Measurements from ENCODE around the gene SORBS2.

The SORBS2 gene

GRCh38 chr4:185822791-185823190 lies 10.8 kb upstream of the SORBS2 start:
- Mint-ChIP-seq H3K9me3 (no peaks in the 10 kb centered on the region), H3K27ac (no peak overlapping the region), H3K27me3 (peaks cover 25% of the 10 kb centered on the region), H3K4me1 (no peaks in the 10 kb centered on the region), H3K4me3 (no peak overlapping the region), H3K36me3 (no peaks in the 10 kb centered on the region)
- no peak for ATAC-seq

- Mint-ChIP-seq H3K27me3 (peaks cover 34% of the 10 kb centered on the region), H3K27ac (no peak overlapping the region), H3K4me3 (no peak overlapping the region), H3K4me1 (no peaks in the 10 kb centered on the region), H3K36me3 (no peaks in the 10 kb centered on the region), H3K9me3 (no peaks in the 10 kb centered on the region)
- no peak for ATAC-seq
These were observed 9.0 kb upstream of the SORBS2 start for GRCh38 chr4:185821029-185821419.

- Mint-ChIP-seq H3K27ac (no peak overlapping the region), H3K4me3 (no peak overlapping the region), H3K36me3 (no peaks in the 10 kb centered on the region), H3K27me3 (peaks cover 34% of the 10 kb centered on the region), H3K9me3 (no peaks in the 10 kb centered on the region), H3K4me1 (no peaks in the 10 kb centered on the region)
- ATAC-seq: no peak
These were observed 8.4 kb upstream of the SORBS2 start for GRCh38 chr4:185820146-185821028.

GRCh38 chr4:185819144-185819543 lies 7.2 kb upstream of the SORBS2 start:
- Mint-ChIP-seq H3K27ac (no peak overlapping the region), H3K36me3 (no peaks in the 10 kb centered on the region), H3K27me3 (peaks cover 43% of the 10 kb centered on the region), H3K4me1 (no peaks in the 10 kb centered on the region), H3K9me3 (no peaks in the 10 kb centered on the region), H3K4me3 (no peak overlapping the region)
- ATAC-seq: no peak

GRCh38 chr4:185817403-185817818 lies 5.4 kb upstream of the SORBS2 start:
- Mint-ChIP-seq H3K36me3 (no peaks in the 10 kb centered on the region), H3K27ac (no peak overlapping the region), H3K27me3 (peaks cover 46% of the 10 kb centered on the region), H3K4me1 (peaks cover under 1% of the 10 kb centered on the region), H3K4me3 (no peak overlapping the region), H3K9me3 (no peaks in the 10 kb centered on the region)
- no peak for ATAC-seq

GRCh38 chr4:185813133-185813532 lies 1.1 kb upstream of the SORBS2 start:
- Mint-ChIP-seq H3K27me3 (peaks cover 32% of the 10 kb centered on the region), H3K4me3 (no peak overlapping the region), H3K9me3 (no peaks in the 10 kb centered on the region), H3K27ac (no peak overlapping the region), H3K36me3 (no peaks in the 10 kb centered on the region), H3K4me1 (peaks cover 17% of the 10 kb centered on the region)
- ATAC-seq: no peak

GRCh38 chr4:185810746-185811508 lies 1.1 kb downstream of the SORBS2 start:
- no peak for ATAC-seq
- no peaks in the 10 kb centered on the region for H3K9me3 Mint-ChIP-seq
- peak overlapping the region; percentile 56 for H3K27ac Mint-ChIP-seq
- no peaks in the 10 kb centered on the region for H3K36me3 Mint-ChIP-seq
- peaks cover 23% of the 10 kb centered on the region for H3K27me3 Mint-ChIP-seq
- H3K4me3 Mint-ChIP-seq: peak overlapping the region; percentile 39
- peaks cover 17% of the 10 kb centered on the region for H3K4me1 Mint-ChIP-seq

GRCh38 chr4:185809533-185810071 lies 2.4 kb downstream of the SORBS2 start:
- Mint-ChIP-seq H3K27me3 (peaks cover 18% of the 10 kb centered on the region), H3K36me3 (no peaks in the 10 kb centered on the region), H3K4me3 (no peak overlapping the region), H3K4me1 (peaks cover 17% of the 10 kb centered on the region), H3K9me3 (no peaks in the 10 kb centered on the region), H3K27ac (no peak overlapping the region)
- ATAC-seq: no peak

- Mint-ChIP-seq H3K9me3 (no peaks in the 10 kb centered on the region), H3K27ac (no peak overlapping the region), H3K36me3 (no peaks in the 10 kb centered on the region), H3K4me3 (no peak overlapping the region), H3K4me1 (peaks cover 17% of the 10 kb centered on the region), H3K27me3 (peaks cover 13% of the 10 kb centered on the region)
- ATAC-seq: no peak
These were observed 2.9 kb downstream of the SORBS2 start for GRCh38 chr4:185809121-185809520.

GRCh38 chr4:185805979-185806378 lies 6.0 kb downstream of the SORBS2 start:
- Mint-ChIP-seq H3K4me1 (peaks cover 2% of the 10 kb centered on the region), H3K36me3 (no peaks in the 10 kb centered on the region), H3K27ac (no peak overlapping the region), H3K9me3 (no peaks in the 10 kb centered on the region), H3K27me3 (no peaks in the 10 kb centered on the region), H3K4me3 (no peak overlapping the region)
- no peak for ATAC-seq

- H3K27ac Mint-ChIP-seq: no peak overlapping the region
- no peaks in the 10 kb centered on the region for H3K4me1 Mint-ChIP-seq
These were observed 6.7 kb downstream of the SORBS2 start for GRCh38 chr4:185805262-185805802.

GRCh38 chr4:185803022-185803421 lies 9.0 kb downstream of the SORBS2 start:
- Mint-ChIP-seq H3K36me3 (no peaks in the 10 kb centered on the region), H3K4me1 (no peaks in the 10 kb centered on the region), H3K27ac (no peak overlapping the region), H3K27me3 (no peaks in the 10 kb centered on the region), H3K9me3 (no peaks in the 10 kb centered on the region), H3K4me3 (no peak overlapping the region)
- no peak for ATAC-seq

More at GRCh38 chr4:185805262-185805802, 6.7 kb downstream of the SORBS2 start:
- Mint-ChIP-seq H3K9me3 (no peaks in the 10 kb centered on the region), H3K27me3 (no peaks in the 10 kb centered on the region), H3K4me3 (no peak overlapping the region), H3K36me3 (no peaks in the 10 kb centered on the region)
- no peak for ATAC-seq

GRCh38 chr4:185801471-185801870 lies 10.5 kb downstream of the SORBS2 start:
- H3K9me3 Mint-ChIP-seq: no peaks in the 10 kb centered on the region
- ATAC-seq: no peak

GRCh38 chr4:185800266-185800945 lies 11.6 kb downstream of the SORBS2 start:
- no peak overlapping the region for H3K4me3 Mint-ChIP-seq
- H3K4me1 Mint-ChIP-seq: no peaks in the 10 kb centered on the region
- H3K27ac Mint-ChIP-seq: no peak overlapping the region
- H3K9me3 Mint-ChIP-seq: no peaks in the 10 kb centered on the region
- H3K27me3 Mint-ChIP-seq: peaks cover 8% of the 10 kb centered on the region
- no peaks in the 10 kb centered on the region for H3K36me3 Mint-ChIP-seq
- ATAC-seq: no peak

More at GRCh38 chr4:185801471-185801870, 10.5 kb downstream of the SORBS2 start:
- Mint-ChIP-seq H3K4me3 (no peak overlapping the region), H3K4me1 (no peaks in the 10 kb centered on the region), H3K36me3 (no peaks in the 10 kb centered on the region), H3K27me3 (no peaks in the 10 kb centered on the region), H3K27ac (no peak overlapping the region)

- no peak for ATAC-seq
- no peaks in the 10 kb centered on the region for H3K36me3 Mint-ChIP-seq
- no peak overlapping the region for H3K4me3 Mint-ChIP-seq
- no peaks in the 10 kb centered on the region for H3K9me3 Mint-ChIP-seq
- H3K4me1 Mint-ChIP-seq: no peaks in the 10 kb centered on the region
- H3K27me3 Mint-ChIP-seq: peaks cover 14% of the 10 kb centered on the region
- H3K27ac Mint-ChIP-seq: no peak overlapping the region
These were observed 12.6 kb downstream of the SORBS2 start for GRCh38 chr4:185799442-185799841.

Data from stimulated activated memory B cell treated with anti-CD40 and anti-IgM and Interleukin-4, amounts not matched to agents 10 μg/mL and 1 μg/mL and 100 μg/mL, for 72 hours (primary cell).